Adrenal gland (tissue), 12 donors: ENCODE measurements around the gene CRYGC. TPM values are rescaled to one million over a fixed set of nuclear protein-coding genes. Genes with fewer than 3 reads are reported as not detected.

Source experiments
- DNase-seq, 7 donors: peaks; one replicate each; pipeline ENCODE4 v3.0.0-alpha.2; 2019 to 2020
- H3K27ac ChIP-seq, 5 donors: fragments of 200-600 bp; sonication (generic) in 4 of 5; 1 replicate in 3 of 5; 2 replicates in 2 of 5; pipeline versions ENCODE4 v1.5.1 to v1.8.0; 2016 to 2020; ENCODE audit warnings: mild to moderate bottlenecking in 1 of 5
- H3K27me3 ChIP-seq: fragments of 200-600 bp; 2 replicates; pipeline ENCODE4 v1.8.0; 2021
- H3K36me3 ChIP-seq, 2 donors: fragments of 200-600 bp; replicated peaks in 1 of 2; 1 replicate in 1 of 2; 2 replicates in 1 of 2; pipeline versions ENCODE4 v1.5.1 to v1.8.0; 2018 to 2022
- H3K4me1 ChIP-seq, 2 donors: fragments of 200-600 bp; replicated peaks in 1 of 2; 1 replicate in 1 of 2; 2 replicates in 1 of 2; pipeline versions ENCODE4 v1.5.1 to v1.8.0; 2018 to 2021
- H3K4me3 ChIP-seq, 4 donors: fragments of 200-600 bp; sonication (generic) in 3 of 4; one replicate each; pipeline ENCODE4 v1.5.1; 2016 to 2018
- H3K9me3 ChIP-seq, 3 donors: fragments of 200-600 bp; sonication (generic) in 1 of 3; replicated peaks in 1 of 3; 1 replicate in 2 of 3; 2 replicates in 1 of 3; pipeline versions ENCODE4 v1.5.1 to v1.8.0; 2016 to 2021
- CTCF ChIP-seq, 6 experiments: fragments of 450-650 bp in 4 of 6; fragments of 200-600 bp in 2 of 6; sonication (generic) in 1 of 6; IDR thresholded peaks; 1 replicate in 5 of 6; 2 replicates in 1 of 6; pipeline versions ENCODE4 v1.5.1 to v1.8.0; 2016 to 2021; ENCODE audit warnings: antibody characterized with exemption in 6 of 6, mild to moderate bottlenecking in 2 of 6, moderate library complexity in 1 of 6
- POLR2A ChIP-seq, 2 donors: fragments of 450-650 bp; IDR thresholded peaks; one replicate each; pipeline ENCODE4 v1.6.1; 2017; ENCODE audit warnings: antibody characterized with exemption in 2 of 2, mild to moderate bottlenecking in 2 of 2, moderate library complexity in 1 of 2
- WGBS, 4 donors: extraction: QIAGEN DNeasy Blood & Tissue Kit in 2 of 4; methylation state at CpG; one replicate each; pipeline versions ENCODE4 v1.1.5 to v1.1.7; 2013 to 2017; 5-methylcytosine and 5-hydroxymethylcytosine counted together
- intact Hi-C, 2 donors: fragments of 100-400 bp; cut with DNase I; formaldehyde crosslinking; loops; one replicate each; pipeline versions ENCODE4 v1.14.1 to v1.15.0; 2022 to 2023
- polyA plus RNA-seq, 3 donors: library from polyadenylated mRNA; stranded (reverse); fragments of 200-250 nt in 2 of 3; fragments of 350-450 nt in 1 of 3; fragmentation: Illumina TruSeq in 1 of 3; extraction: RNeasy Lipid Tissue Mini Kit (QIAGEN cat#74804) in 1 of 3; gene quantifications; one replicate each; pipeline ENCODE4 v1.2.3, GENCODE V29; 2013 to 2014
- total RNA-seq, 9 donors: library from RNA; depleted of rRNA in 4 of 9; stranded (reverse); fragments of >200 nt in 4 of 9; fragments of 120-200 nt in 1 of 9; fragmentation: NEBNext Ultra II Directional in 1 of 9; extraction: Animal tissue kit (Norgen Biotek cat#: 25700) in 1 of 9; gene quantifications; one replicate each; pipeline versions ENCODE4 v1.1.0 to v1.2.4, GENCODE V29; 2013 to 2023
- donor health status: healthy with polysubstance abuse.
- donor health status: Bipolar disorder and iron deficiency.
- donor health status: DM: yes; HTN: yes; CAD: no.
- donor health status: DM: no; HTN: no; CAD: no.
- donor health status: DM: no; HTN: no; CAD: no.
- donor health status: DM: yes; HTN: yes; CAD: no.

CRYGC gene
- total and polyA plus RNA-seq, 12 donors: not detected

DNA sequence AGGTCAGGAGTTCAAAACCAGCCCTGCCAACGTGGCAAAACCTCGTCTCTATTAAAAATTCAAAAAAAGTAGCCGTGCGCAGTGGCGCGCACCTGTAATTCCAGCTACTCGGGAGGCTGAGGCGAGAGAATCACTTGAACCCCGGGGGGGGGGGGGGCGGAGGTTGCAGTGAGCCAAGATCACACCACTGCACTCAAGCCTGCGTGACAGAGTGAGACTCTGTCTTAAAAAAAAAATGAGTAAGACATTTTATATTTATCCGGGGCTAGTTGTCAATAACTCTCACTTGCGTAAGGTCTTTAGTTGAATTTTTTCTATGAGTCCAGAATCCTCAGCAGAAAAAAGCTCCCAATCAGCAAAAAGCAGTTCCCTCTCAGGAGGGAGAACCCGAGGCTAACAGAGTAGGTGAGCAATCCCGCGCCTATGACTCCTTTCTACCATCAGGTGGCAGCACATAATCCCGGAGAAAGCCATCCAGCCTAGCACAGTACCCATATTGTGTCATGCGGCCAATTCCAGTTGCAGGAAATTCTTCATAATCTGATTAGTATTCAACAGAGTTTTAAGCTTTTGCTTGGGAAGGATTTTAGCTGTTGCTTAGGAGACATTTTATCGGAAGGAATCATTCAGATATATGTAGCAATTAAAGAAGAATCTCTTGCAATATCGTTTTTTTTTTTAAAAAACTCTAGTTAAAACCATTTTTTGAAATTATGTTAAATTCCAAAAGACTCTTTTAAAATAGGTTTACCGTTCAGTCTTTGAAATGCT, 45.6 kb upstream of the CRYGC start:
- intact Hi-C loops: loop anchor here (5.0 to 10.0 kb wide), 2 partner anchors 77 to 80 kb away; partner anchors contain the start of gene IDH1 (in 1 of the 2)
- H3K4me3 ChIP-seq: no peak overlapping the region
- 33 to 38% (median 37%) methylated on average over 21 of the region's 21 CpGs for WGBS, 4 donors
- H3K4me1 ChIP-seq: peaks cover 0 to 5% of the 10 kb centered on the region in 2 donors
- H3K36me3 ChIP-seq: no peaks in the 10 kb centered on the region
- TF ChIP-seq POLR2A (IDR thresholded peaks at IDR 0.05): no peak
- peak; percentile 75 to 90 (median 87) for TF ChIP-seq CTCF (IDR thresholded peaks at IDR 0.05)
- DNase-seq: peak; percentile 80 to 96 (median 89)
- H3K9me3 ChIP-seq: no peaks in the 10 kb centered on the region
- H3K27ac ChIP-seq: no peak overlapping the region
- no peaks in the 10 kb centered on the region for H3K27me3 ChIP-seq

- H3K36me3 ChIP-seq: no peaks in the 10 kb centered on the region
- peaks cover 0 to 5% of the 10 kb centered on the region in 2 donors for H3K4me1 ChIP-seq
- H3K27ac ChIP-seq: no peak overlapping the region
- no peaks in the 10 kb centered on the region for H3K9me3 ChIP-seq
- no peak for TF ChIP-seq POLR2A (IDR thresholded peaks at IDR 0.05)
- TF ChIP-seq CTCF (IDR thresholded peaks at IDR 0.05): no peak
- 78 to 88% (median 84%) methylated on average over 9 of the region's 9 CpGs for WGBS, 4 donors
- intact Hi-C loops: loop anchor here in 1 of 2 donors (10.0 kb wide), 1 partner anchor 81 kb away; the partner anchor contains the start of gene IDH1
- no peaks in the 10 kb centered on the region for H3K27me3 ChIP-seq
- no peak for DNase-seq
- H3K4me3 ChIP-seq: no peak overlapping the region
Measured at GRCh38 chr2:208174144-208174543, 44.5 kb upstream of the CRYGC start.

GRCh38 chr2:208172125-208172524, 42.5 kb upstream of the CRYGC start:
- TF ChIP-seq POLR2A (IDR thresholded peaks at IDR 0.05) (no peak), CTCF (IDR thresholded peaks at IDR 0.05) (no peak)
- Histone ChIP-seq H3K4me1 (peaks cover 0 to 5% of the 10 kb centered on the region in 2 donors), H3K36me3 (no peaks in the 10 kb centered on the region), H3K4me3 (no peak overlapping the region), H3K27ac (peak overlapping the region in 1 of 5 donors; percentile 45), H3K9me3 (no peaks in the 10 kb centered on the region), H3K27me3 (no peaks in the 10 kb centered on the region)
- intact Hi-C loops: loop anchor here in 1 of 2 donors (10.0 kb wide), 1 partner anchor 83 kb away; the partner anchor contains the start of gene IDH1
- WGBS, 4 donors: 58 to 68% (median 62%) methylated on average over 4 of the region's 4 CpGs
- peak in 3 of 7 donors; percentile 13 to 40 (median 32) for DNase-seq

DNA sequence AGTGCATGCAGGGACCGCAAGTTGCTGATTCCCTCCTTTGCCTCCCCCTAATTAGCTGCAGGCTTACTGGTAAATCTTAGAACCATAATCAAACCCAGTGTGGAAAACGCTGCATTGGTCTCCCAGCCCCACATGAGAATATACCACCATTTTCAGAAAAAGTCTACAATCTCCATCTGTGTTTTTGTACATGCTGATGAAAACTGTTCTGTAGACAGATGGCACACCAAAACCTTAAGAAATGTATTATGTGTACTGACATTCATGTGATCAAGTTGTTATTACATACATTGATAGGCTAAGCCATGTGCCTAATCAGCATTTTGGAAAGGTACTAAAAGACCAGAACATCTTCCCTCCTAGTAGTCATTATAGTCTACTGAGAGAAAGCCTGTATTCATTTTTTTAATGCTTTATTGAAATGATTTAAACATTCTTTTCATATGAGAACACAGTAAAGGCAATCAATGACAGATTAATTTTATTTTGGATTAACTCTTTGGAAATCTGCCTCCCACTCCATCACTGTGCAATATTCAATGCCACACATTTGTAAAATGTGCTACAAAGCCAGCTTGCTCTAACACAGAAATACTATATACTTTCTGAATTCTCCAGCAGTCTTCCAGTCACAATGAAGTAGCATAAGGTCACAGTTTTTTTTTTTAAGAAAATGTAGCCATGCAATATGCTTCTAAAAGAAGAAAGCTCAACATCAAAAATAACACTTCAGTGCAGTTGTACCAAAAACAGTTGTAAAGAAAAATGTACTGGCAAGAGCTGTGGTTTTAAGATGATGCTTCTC, 35.5 kb upstream of the CRYGC start:
- no peak for DNase-seq
- intact Hi-C loops: no loop called here
- H3K9me3 ChIP-seq: no peaks in the 10 kb centered on the region
- H3K36me3 ChIP-seq: no peaks in the 10 kb centered on the region
- TF ChIP-seq POLR2A (IDR thresholded peaks at IDR 0.05) (no peak), CTCF (IDR thresholded peaks at IDR 0.05) (no peak)
- H3K4me3 ChIP-seq: no peak overlapping the region
- WGBS, 4 donors: 76 to 87% (median 82%) methylated on average over 2 of the region's 2 CpGs
- H3K27me3 ChIP-seq: no peaks in the 10 kb centered on the region
- H3K27ac ChIP-seq: no peak overlapping the region
- H3K4me1 ChIP-seq: no peaks in the 10 kb centered on the region
